DND-41 (cell line): Measurements from ENCODE around the gene MAP6.

Source experiments
- CTCF ChIP-seq: IDR thresholded peaks from 2 replicates; pipeline ENCODE4 v1.5.1; 2012; ENCODE audit warnings: borderline replicate concordance, low read length, moderate library complexity, mild to moderate bottlenecking; ENCODE audit not compliant: poor library complexity, severe bottlenecking; ENCODE audit errors: extremely low read depth
- EZH2 ChIP-seq: IDR thresholded peaks from 3 replicates; pipeline ENCODE4 v1.6.1; 2012; ENCODE audit warnings: borderline replicate concordance, low read depth, mild to moderate bottlenecking, moderate library complexity, low read length, inconsistent platforms; ENCODE audit not compliant: severe bottlenecking

DNA sequence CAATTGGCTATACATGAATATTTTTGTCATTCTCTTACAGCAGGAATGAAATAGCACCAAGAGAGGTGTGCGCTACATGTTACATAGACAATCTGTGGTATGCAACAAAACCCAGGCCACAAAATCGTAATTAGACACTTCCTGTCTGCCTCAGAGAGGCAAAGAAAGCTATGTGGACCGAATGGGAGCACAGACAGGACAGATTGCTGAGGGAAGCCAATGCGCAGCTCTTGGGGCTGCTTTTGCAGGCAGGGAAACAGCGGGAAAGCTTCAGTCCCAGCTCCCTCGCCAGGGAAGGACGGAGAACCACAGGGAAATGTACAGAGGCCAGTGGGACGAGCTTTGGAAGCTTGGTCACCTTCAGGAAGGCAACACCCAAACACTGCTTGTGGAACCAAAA, 65.9 kb downstream of the MAP6 start:
- no peak for TF ChIP-seq CTCF
- no peak for TF ChIP-seq EZH2
